Nucleus accumbens (tissue), 56 donors: Measurements from ENCODE around the gene ADAMTS4.
"Not testable (repeated sequence)": the region's sequence is repeated elsewhere in the genome, so short reads cannot be mapped to it uniquely, and the experiment has no call there.

ENCODE experiments used
- DNase-seq, 56 donors: peaks; one replicate each; lab custom pipeline; 2025; lab: John Stamatoyannopoulos, UW

Gene ADAMTS4, protein sequence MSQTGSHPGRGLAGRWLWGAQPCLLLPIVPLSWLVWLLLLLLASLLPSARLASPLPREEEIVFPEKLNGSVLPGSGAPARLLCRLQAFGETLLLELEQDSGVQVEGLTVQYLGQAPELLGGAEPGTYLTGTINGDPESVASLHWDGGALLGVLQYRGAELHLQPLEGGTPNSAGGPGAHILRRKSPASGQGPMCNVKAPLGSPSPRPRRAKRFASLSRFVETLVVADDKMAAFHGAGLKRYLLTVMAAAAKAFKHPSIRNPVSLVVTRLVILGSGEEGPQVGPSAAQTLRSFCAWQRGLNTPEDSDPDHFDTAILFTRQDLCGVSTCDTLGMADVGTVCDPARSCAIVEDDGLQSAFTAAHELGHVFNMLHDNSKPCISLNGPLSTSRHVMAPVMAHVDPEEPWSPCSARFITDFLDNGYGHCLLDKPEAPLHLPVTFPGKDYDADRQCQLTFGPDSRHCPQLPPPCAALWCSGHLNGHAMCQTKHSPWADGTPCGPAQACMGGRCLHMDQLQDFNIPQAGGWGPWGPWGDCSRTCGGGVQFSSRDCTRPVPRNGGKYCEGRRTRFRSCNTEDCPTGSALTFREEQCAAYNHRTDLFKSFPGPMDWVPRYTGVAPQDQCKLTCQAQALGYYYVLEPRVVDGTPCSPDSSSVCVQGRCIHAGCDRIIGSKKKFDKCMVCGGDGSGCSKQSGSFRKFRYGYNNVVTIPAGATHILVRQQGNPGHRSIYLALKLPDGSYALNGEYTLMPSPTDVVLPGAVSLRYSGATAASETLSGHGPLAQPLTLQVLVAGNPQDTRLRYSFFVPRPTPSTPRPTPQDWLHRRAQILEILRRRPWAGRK

GRCh38 chr1:161198897-161199431 lies at the start of gene ADAMTS4:
ADAMTS4 (minus strand) TSS chr1:161199054; CDS start chr1:161198627, 427 bp downstream.
- DNase-seq, result peak in 54 of 56 donors; percentile 33 to 94 (median 81)

DNA sequence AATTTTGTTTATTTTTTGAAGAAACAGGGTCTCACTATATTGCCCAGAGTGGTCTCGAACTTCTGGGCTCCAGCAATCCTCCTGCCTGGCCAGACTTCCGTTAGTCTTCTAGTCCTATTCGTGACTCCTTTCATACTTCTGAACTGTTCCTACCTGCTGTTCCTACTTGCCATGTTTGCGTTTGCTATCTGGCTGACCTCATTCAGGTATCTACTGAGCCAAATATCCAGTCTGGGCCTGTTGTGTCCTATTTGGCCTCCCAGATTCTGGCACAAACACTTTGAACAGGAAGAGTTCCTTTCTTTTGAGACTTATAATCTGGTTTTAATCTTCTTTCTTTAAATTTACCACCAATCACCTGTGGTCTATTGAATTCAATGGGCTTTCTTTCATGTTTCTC lies 46.0 kb upstream of the ADAMTS4 start:
- DNase-seq, result no peak

GRCh38 chr1:161242313-161242712 lies 43.5 kb upstream of the ADAMTS4 start:
- no peak for DNase-seq

DNA sequence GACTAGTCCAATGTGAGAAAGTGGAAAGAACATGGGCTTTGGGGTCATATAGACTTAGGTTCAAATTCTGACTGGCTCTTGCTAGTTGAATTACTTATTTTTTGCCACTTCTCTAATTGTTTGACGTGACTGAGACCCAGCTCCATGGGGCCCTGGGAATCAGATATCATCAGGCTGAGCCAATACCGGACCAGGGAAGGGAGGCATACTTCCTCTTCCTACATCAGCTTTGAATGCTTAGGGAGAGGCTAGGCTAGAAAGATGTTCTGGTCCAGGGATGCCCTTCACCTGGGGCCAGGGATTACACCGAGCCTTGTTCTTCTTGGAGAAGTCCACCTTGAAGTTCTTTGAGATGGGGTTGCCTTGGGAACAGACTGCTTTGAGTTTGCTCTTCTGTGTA lies 42.8 kb upstream of the ADAMTS4 start:
- DNase-seq, result no peak

DNA sequence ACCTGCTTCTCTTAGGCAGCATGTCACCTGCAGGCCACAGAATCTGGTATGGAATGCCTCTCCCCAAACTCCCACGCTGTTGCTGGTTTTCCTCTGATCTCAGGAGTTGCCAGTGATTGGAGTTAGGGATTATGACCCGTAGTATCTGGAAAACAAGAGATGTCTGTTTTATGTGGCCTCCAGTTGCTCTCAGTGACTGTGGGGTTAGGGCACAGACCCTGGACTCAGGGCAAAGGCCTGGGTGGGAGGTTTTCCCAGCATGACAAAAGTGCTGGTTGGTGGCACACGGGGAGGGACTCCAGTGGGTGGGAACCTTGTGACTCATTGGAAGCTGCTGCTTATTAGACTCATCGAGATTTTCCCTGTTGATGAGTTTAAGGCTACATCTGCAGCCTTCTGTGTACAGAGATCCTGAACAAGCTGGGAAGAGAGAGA lies 39.2 kb upstream of the ADAMTS4 start, which contains the start of gene NR1I3:
TSS of gene NR1I3 (minus strand) at position 165 of the 435 bp plus-strand sequence. CDS start 1,638 bp downstream, outside the sequence.
- DNase-seq, result peak in 26 of 56 donors; percentile 7 to 64 (median 28)

- no peak for DNase-seq
Measured at GRCh38 chr1:161235957-161236775, 37.3 kb upstream of the ADAMTS4 start.

GRCh38 chr1:161233102-161233501 lies 34.2 kb upstream of the ADAMTS4 start:
- no peak for DNase-seq

DNA sequence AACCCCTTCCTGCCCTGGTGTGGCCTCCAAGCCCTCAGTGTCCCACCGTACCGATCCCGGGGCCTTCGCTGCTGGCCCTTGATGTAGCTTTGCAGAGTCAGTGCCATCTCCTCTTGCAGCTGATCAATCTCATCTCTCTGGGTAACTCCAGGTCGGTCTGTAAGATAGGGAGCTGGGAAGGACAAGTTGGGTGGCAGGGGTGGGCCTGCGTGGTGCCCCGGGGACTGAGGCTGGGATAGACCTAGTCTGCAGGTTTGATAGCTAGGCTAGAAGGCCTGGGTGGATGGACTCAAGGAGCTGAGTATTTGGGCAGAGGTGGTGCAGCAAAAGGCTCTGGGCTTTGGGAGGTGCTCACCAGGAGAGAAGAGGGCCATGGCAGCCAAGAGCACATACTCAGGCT lies 31.9 kb upstream of the ADAMTS4 start:
- no peak for DNase-seq

GRCh38 chr1:161229896-161230295 lies 31.0 kb upstream of the ADAMTS4 start:
- no peak for DNase-seq

DNA sequence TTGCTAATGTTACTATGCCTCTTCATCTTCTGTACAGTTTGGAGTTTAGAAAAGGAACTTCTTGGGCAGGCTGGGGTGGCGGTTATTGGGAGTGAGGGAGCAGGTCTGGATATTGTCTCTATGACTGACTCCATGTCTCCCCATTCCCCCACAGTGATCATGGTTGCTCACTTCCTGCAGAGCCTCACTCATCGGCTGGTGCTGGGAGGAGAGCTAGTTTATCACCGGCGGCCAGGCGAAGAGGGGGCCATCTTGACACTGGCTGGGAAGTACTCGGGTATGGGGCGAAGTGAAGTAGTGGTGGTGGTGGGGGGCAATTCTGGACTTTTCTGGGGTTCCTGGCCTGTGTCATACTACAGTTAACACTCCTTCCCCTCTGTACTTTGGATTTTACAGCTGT lies 29.2 kb upstream of the ADAMTS4 start:
- no peak for DNase-seq

- peak in 54 of 56 donors; percentile 18 to 92 (median 64) for DNase-seq
Measured at GRCh38 chr1:161227196-161227871, 28.5 kb upstream of the ADAMTS4 start.

- DNase-seq, result no peak
Measured at GRCh38 chr1:161226759-161227158, 27.9 kb upstream of the ADAMTS4 start.

- peak in 2 of 56 donors; percentile 30 to 31 for DNase-seq
Measured at GRCh38 chr1:161226320-161226711, 27.5 kb upstream of the ADAMTS4 start.

GRCh38 chr1:161225534-161226319 lies 26.9 kb upstream of the ADAMTS4 start, which contains the start of gene TOMM40L:
TOMM40L (plus strand) TSS chr1:161226060; CDS start chr1:161226490, 430 bp downstream.
- peak; percentile 51 to 97 (median 88) for DNase-seq

GRCh38 chr1:161225178-161225533 lies 26.3 kb upstream of the ADAMTS4 start:
- DNase-seq, result no peak

DNA sequence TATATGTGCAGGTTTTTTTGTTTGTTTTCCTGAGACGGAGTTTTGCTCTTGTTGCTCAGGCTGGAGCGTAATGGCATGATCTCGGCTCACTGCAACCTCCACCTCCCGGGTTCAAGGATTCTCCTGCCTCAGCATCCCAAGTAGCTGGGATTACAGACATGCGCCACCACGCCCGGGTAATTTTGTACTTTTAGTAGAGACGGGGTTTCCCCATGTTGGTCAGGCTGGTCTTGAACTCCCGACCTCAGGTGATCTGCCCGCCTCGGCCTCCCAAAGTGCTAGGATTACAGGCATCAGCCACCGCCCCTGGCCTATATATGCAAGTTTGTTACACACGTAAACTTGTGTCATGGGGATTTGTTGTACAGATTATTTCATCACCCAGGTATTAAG lies 25.8 kb upstream of the ADAMTS4 start:
- not testable (repeated sequence) for DNase-seq

DNA sequence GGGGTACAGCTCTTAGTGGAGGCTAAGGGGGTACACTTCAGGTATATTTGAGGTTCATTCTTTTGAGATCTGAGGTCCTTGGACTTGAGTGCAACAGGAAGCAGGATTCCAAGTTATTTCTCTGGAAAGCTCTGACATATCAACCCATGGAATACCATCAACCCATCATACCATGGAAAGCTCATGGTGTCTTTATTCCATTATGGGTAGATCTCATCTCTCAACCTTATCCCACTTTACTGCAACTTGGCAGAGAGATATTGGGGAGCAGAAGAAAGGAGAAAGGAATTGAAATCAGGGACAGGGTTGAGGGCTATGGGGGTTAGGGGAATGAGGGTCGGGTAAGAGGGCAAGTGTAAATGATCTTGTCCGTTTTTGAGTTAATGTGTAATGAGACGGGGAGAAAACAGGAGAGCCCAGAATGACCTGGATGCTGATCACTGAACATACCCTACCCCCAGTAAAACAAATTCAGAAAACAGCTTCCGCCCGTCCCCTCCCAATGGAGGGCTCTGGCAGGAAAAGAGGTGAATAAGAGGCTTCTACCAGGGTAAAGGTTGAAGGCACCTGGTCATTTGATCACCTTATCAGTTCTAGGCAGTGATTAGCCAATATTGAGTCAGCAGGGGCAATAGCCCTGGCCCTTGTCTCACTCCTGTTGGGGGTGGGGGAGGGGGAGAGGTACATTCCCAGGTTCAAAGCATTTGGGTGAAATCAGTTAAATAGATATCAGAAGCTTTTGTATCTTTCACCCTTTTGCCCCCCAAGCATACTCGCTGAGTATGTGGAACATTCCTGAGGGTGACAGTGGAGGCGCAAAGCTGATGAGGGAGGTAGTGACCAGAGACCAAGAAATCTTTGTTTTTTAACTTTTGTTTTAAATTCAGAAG lies 25.2 kb upstream of the ADAMTS4 start:
- no peak for DNase-seq
